ENCODE results near the gene TMEM208. TPM values are rescaled to one million over a fixed set of nuclear protein-coding genes. Genes with fewer than 3 reads are reported as not detected.

TMEM208 gene
- total RNA-seq, 1 donor from 2014 or later = 24.5 TPM

DNA sequence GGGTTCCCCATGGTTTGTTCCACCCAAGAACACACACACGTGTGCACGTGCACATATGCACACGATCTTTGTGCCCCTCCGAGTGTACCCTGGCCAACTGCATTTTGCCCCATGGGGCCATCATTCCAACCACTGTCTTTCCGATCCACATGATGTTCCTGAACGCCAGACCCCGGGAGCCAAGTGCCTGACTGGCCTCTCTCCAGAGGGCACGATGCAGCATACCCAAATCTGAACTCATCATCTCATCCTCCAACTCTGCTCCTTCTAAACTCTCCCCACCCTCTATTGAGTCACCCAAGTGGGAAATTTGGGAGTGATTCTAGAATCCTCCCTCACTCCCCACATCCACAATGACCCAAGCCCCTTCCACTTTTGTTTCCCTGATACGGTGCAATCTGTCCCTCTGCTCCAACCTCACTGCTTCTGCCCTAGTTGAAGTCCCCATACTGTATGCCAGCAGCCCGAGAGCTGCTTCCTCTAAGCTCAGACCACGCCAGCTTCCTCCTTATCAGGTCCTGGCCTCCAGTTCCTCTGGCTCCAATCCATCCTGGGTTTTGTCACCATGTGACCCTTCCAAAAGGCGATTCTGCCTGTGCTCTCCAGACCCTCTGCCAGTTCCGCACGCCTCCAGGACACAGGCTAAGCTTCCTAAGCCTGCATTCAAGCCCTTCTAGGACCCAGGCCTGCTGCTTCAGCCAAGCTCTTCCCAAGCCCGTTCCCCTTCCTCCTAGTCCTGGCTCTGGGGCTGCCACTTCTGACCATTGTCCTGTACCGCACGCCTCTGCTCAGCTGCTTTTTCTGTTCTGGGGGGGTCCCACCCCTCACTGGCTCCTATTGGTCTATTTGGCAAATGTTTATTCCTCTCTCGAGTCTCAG lies 10.1 kb upstream of the TMEM208 start:
- Histone ChIP-seq H3K36me3 (ENCODE audit: control insufficient read depth in 3 of 3, insufficient read depth in 3 of 3, low read length in 3 of 3) (peaks cover 2 to 7% (median 3%) of the 10 kb centered on the region in 3 donors), H3K9me3 (ENCODE audit: control insufficient read depth in 3 of 3, low read length in 3 of 3) (no peaks in the 10 kb centered on the region), H3K27me3 (ENCODE audit: control insufficient read depth in 3 of 3, insufficient read depth in 3 of 3, low read length in 3 of 3) (no peaks in the 10 kb centered on the region), H3K9ac (ENCODE audit: low read depth in 1 of 3, low read length in 3 of 3) (peak overlapping the region in 1 of 3 donors; percentile 9), H3K4me3 (ENCODE audit: low read length in 3 of 3) (peak overlapping the region in 1 of 3 donors; percentile 22), H3K4me1 (ENCODE audit: control insufficient read depth in 3 of 3, insufficient read depth in 3 of 3, low read length in 3 of 3) (peaks cover 26 to 44% (median 36%) of the 10 kb centered on the region in 3 donors), H3K27ac (ENCODE audit: low read depth, low read length) (no peak overlapping the region)

DNA sequence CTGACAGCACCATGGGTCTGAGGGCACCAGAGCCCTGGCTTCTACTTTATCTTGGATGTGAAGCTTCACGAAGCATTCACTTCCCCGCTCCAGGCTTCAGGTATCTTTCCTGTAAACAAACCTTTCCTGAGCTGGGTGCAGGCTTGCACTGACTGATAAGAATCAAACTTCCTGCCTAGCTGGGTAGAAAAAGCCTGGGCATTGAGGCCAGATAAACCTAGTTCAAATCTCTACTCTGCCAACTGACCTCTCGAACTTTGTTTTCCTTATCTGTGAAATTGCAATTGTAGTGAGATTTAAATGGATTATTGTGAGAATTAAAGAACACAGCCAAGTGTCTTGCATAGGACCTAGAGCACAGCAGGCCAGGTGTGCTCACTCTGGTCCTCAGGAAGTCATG lies 2.9 kb upstream of the TMEM208 start:
- H3K4me3 ChIP-seq (ENCODE audit: low read length in 3 of 3) = no peak overlapping the region
- H3K9ac ChIP-seq (ENCODE audit: low read depth in 1 of 3, low read length in 3 of 3) = no peak overlapping the region
- H3K27ac ChIP-seq (ENCODE audit: low read depth, low read length) = no peak overlapping the region
- H3K36me3 ChIP-seq (ENCODE audit: control insufficient read depth in 3 of 3, insufficient read depth in 3 of 3, low read length in 3 of 3) = peaks cover 15 to 25% (median 15%) of the 10 kb centered on the region in 3 donors
- peaks cover 23 to 33% (median 31%) of the 10 kb centered on the region in 3 donors for H3K4me1 ChIP-seq (ENCODE audit: control insufficient read depth in 3 of 3, insufficient read depth in 3 of 3, low read length in 3 of 3)
- no peaks in the 10 kb centered on the region for H3K9me3 ChIP-seq (ENCODE audit: control insufficient read depth in 3 of 3, low read length in 3 of 3)
- no peaks in the 10 kb centered on the region for H3K27me3 ChIP-seq (ENCODE audit: control insufficient read depth in 3 of 3, insufficient read depth in 3 of 3, low read length in 3 of 3)

DNA sequence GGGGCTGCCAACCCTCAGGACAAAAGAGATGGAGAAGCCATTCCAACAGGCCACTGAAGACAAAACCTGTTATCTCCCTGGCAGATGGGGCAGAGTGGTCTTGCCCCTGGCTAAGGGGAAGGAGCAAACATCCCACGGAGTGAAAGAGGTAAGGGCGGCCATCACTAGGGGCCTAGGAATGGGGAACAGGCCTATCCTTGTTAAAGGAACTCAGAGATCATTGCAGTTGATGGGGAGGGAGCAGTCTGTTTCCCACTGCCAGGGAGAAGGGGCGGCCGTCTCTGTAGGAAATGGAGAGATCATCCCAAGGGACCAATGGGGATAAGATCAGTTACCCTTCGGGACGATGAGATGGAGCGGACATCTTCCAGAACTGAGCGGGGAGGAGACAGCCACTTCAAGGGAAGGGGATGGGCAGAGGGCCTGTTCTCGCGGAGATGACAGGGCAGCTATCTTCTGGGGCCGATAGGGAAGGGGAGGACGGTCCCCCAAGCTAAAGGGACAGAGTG lies 581 bp upstream of the TMEM208 start:
- H3K4me3 ChIP-seq (ENCODE audit: low read length in 3 of 3) = peak overlapping the region; percentile 96 to 98 (median 98)
- H3K9me3 ChIP-seq (ENCODE audit: control insufficient read depth in 3 of 3, low read length in 3 of 3) = no peaks in the 10 kb centered on the region
- H3K27me3 ChIP-seq (ENCODE audit: control insufficient read depth in 3 of 3, insufficient read depth in 3 of 3, low read length in 3 of 3) = no peaks in the 10 kb centered on the region
- peak overlapping the region; percentile 89 to 95 (median 93) for H3K9ac ChIP-seq (ENCODE audit: low read depth in 1 of 3, low read length in 3 of 3)
- peak overlapping the region; percentile 81 for H3K27ac ChIP-seq (ENCODE audit: low read depth, low read length)
- peaks cover 25 to 46% (median 39%) of the 10 kb centered on the region in 3 donors for H3K4me1 ChIP-seq (ENCODE audit: control insufficient read depth in 3 of 3, insufficient read depth in 3 of 3, low read length in 3 of 3)
- H3K36me3 ChIP-seq (ENCODE audit: control insufficient read depth in 3 of 3, insufficient read depth in 3 of 3, low read length in 3 of 3) = peaks cover 35 to 46% (median 39%) of the 10 kb centered on the region in 3 donors

DNA sequence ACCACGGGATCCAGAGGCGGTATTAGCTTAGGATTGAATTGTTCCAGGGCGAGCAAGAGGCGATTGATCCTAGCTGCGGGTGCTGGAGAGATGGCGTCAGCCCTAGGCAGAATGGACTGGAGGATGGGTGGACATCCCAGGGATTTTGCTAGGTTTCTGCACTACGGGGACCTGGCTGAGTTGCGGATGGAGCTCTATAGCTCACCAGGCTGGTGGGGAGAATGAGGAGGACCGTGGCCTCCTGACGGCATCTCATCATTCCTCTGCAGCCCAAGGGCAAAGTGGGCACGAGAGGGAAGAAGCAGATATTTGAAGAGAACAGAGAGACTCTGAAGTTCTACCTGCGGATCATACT lies 614 bp downstream of the TMEM208 start:
- Histone ChIP-seq H3K27me3 (ENCODE audit: control insufficient read depth in 3 of 3, insufficient read depth in 3 of 3, low read length in 3 of 3) (no peaks in the 10 kb centered on the region), H3K4me3 (ENCODE audit: low read length in 3 of 3) (peak overlapping the region; percentile 96 to 98 (median 98)), H3K9ac (ENCODE audit: low read depth in 1 of 3, low read length in 3 of 3) (peak overlapping the region; percentile 89 to 95 (median 93)), H3K27ac (ENCODE audit: low read depth, low read length) (peak overlapping the region; percentile 81), H3K4me1 (ENCODE audit: control insufficient read depth in 3 of 3, insufficient read depth in 3 of 3, low read length in 3 of 3) (peaks cover 25 to 48% (median 44%) of the 10 kb centered on the region in 3 donors), H3K9me3 (ENCODE audit: control insufficient read depth in 3 of 3, low read length in 3 of 3) (no peaks in the 10 kb centered on the region), H3K36me3 (ENCODE audit: control insufficient read depth in 3 of 3, insufficient read depth in 3 of 3, low read length in 3 of 3) (peaks cover 42 to 55% (median 48%) of the 10 kb centered on the region in 3 donors)

DNA sequence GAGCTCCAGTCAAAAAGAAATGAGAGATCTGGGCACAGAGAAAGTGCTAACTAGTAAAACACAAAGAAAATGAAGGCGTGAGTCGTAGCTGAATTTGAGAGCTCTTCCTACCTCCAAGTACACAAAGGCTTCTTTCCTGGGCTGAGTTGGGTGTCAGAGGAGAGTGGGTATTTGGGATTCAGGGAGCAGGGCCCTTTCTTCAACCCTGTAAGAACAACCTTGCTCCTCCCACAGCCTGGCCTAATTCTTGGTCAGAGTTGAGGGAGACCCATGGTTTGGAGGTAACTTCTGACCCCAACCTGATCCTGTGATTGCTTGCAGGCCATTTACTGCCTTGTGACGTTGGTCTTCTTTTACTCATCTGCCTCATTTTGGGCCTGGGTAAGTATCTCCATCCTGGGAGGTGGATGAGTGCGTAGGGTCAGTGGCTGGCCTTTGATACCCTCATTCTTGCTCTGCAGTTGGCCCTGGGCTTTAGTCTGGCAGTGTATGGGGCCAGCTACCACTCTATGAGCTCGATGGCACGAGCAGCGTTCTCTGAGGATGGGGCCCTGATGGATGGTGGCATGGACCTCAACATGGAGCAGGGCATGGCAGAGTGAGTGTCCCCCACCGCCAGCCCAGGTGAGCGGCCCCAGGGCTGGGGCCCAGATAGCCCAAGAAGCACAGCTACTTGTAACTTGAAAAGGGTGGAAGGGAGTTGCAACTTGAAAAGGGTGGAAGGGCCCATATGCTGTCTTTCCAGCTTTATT lies 1.3 kb downstream of the TMEM208 start:
- Histone ChIP-seq H3K9ac (ENCODE audit: low read depth in 1 of 3, low read length in 3 of 3) (peak overlapping the region in 2 of 3 donors; percentile 89 to 95), H3K9me3 (ENCODE audit: control insufficient read depth in 3 of 3, low read length in 3 of 3) (no peaks in the 10 kb centered on the region), H3K36me3 (ENCODE audit: control insufficient read depth in 3 of 3, insufficient read depth in 3 of 3, low read length in 3 of 3) (peaks cover 43 to 51% (median 45%) of the 10 kb centered on the region in 3 donors), H3K27ac (ENCODE audit: low read depth, low read length) (no peak overlapping the region), H3K4me1 (ENCODE audit: control insufficient read depth in 3 of 3, insufficient read depth in 3 of 3, low read length in 3 of 3) (peaks cover 25 to 48% (median 41%) of the 10 kb centered on the region in 3 donors), H3K27me3 (ENCODE audit: control insufficient read depth in 3 of 3, insufficient read depth in 3 of 3, low read length in 3 of 3) (no peaks in the 10 kb centered on the region), H3K4me3 (ENCODE audit: low read length in 3 of 3) (peak overlapping the region in 2 of 3 donors; percentile 98)

DNA sequence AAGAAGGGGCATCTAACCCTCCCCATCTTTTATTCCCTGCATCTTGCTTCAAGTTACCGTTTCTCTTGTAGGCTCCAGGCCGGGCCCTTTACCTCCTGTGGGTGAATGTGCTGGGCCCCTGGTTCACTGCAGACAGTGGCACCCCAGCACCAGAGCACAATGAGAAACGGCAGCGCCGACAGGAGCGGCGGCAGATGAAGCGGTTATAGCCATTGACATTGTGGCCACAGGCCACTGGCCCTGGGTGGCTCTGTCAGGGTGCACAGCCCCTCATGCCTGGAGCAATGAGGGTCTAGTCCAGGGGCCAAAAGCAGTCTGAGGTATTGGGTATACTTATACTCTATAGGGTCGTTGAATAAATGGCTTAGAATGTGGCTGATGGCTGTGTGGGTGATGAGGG lies 2.0 kb downstream of the TMEM208 start:
- no peak overlapping the region for H3K9ac ChIP-seq (ENCODE audit: low read depth in 1 of 3, low read length in 3 of 3)
- H3K36me3 ChIP-seq (ENCODE audit: control insufficient read depth in 3 of 3, insufficient read depth in 3 of 3, low read length in 3 of 3) = peaks cover 48 to 51% (median 50%) of the 10 kb centered on the region in 3 donors
- H3K9me3 ChIP-seq (ENCODE audit: control insufficient read depth in 3 of 3, low read length in 3 of 3) = no peaks in the 10 kb centered on the region
- no peak overlapping the region for H3K27ac ChIP-seq (ENCODE audit: low read depth, low read length)
- H3K4me1 ChIP-seq (ENCODE audit: control insufficient read depth in 3 of 3, insufficient read depth in 3 of 3, low read length in 3 of 3) = peaks cover 25 to 48% (median 41%) of the 10 kb centered on the region in 3 donors
- H3K4me3 ChIP-seq (ENCODE audit: low read length in 3 of 3) = no peak overlapping the region
- H3K27me3 ChIP-seq (ENCODE audit: control insufficient read depth in 3 of 3, insufficient read depth in 3 of 3, low read length in 3 of 3) = no peaks in the 10 kb centered on the region

DNA sequence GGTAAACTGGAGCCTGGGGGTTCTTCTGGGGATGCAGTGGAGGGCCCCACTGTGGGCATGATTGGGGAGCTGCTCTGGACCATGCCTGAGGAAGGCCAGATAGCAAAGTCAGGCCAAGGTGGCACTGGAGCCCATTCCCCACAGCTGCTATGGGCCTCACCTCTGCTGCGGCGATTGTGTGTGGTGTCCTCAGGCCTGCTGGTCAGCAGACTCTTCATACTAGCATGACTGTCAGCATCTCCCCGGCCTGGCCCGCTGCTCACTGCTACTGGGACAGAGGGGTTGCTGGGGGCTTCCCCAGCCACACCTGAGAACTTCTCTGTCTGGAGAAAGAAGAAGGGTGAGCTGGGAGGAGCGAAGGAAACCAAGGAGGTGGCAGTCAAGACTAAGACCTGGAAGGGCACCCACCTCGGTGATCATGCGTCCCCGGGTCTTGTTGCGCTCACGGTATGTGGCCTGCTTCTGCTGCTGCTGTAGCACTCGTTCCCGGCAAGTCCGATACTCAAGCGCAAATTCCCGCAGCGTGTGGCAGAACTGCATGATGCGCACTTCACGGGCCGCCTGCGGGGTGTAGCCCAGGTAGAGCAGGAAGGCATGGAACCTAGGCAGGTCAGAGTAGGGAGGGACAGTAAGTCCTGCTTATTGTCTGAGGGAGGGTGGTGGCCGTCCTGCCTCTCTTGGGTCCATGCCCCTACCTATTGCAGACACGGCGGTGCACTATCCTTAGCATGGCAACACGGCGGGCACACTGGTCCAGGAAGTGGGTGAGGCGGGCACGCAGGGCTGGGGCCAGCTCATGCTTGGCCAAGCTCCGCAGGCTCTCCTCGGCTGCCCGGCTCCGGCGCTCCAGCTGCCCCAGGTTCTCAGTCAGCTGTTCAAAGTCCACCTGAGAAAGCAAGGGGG lies 3.2 kb downstream of the TMEM208 start:
- peaks cover 24 to 46% (median 41%) of the 10 kb centered on the region in 3 donors for H3K4me1 ChIP-seq (ENCODE audit: control insufficient read depth in 3 of 3, insufficient read depth in 3 of 3, low read length in 3 of 3)
- no peak overlapping the region for H3K27ac ChIP-seq (ENCODE audit: low read depth, low read length)
- no peak overlapping the region for H3K9ac ChIP-seq (ENCODE audit: low read depth in 1 of 3, low read length in 3 of 3)
- no peak overlapping the region for H3K4me3 ChIP-seq (ENCODE audit: low read length in 3 of 3)
- H3K9me3 ChIP-seq (ENCODE audit: control insufficient read depth in 3 of 3, low read length in 3 of 3) = no peaks in the 10 kb centered on the region
- no peaks in the 10 kb centered on the region for H3K27me3 ChIP-seq (ENCODE audit: control insufficient read depth in 3 of 3, insufficient read depth in 3 of 3, low read length in 3 of 3)
- peaks cover 60 to 64% (median 60%) of the 10 kb centered on the region in 3 donors for H3K36me3 ChIP-seq (ENCODE audit: control insufficient read depth in 3 of 3, insufficient read depth in 3 of 3, low read length in 3 of 3)

DNA sequence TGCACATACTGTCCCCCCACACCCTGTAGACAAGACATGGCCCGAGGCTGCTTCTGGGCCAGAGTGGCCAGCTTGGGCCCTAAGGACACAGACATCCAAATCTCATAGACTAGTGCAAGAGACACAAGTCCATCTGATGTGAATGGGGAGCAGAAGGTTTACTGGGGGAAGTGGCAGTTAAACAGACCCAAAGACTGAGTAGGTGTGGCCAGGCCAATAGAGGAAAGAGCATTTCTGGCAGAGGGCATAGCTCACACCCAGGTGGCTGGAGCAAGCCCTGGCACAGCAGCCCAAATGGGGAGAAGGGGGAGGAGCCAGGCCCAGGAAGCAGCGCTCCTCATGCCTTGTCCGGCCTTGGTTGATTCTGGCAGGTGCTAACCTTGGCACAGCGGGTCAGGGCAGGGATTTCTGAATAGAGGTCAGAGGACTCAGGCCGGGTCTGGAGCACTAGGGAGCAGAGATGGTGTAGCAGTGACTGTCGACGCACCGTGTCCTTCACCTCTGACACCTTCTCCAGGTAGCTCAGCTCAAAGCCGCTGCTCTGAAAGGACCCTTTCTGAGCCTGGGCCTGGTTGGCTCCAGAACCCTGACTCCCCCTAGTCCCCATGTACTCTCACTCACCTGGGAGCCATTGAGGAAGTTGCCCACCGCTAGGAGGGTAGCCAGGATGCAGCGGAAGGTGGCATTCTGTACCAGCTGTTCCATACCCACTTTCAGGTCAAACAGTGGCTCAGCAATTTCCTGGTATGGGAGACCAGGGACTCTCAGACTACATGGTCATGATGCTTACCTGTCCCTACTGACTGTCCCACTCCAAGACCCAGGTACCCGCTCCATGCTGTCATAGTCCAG lies 4.1 kb downstream of the TMEM208 start:
- no peaks in the 10 kb centered on the region for H3K27me3 ChIP-seq (ENCODE audit: control insufficient read depth in 3 of 3, insufficient read depth in 3 of 3, low read length in 3 of 3)
- H3K4me1 ChIP-seq (ENCODE audit: control insufficient read depth in 3 of 3, insufficient read depth in 3 of 3, low read length in 3 of 3) = peaks cover 20 to 38% (median 32%) of the 10 kb centered on the region in 3 donors
- H3K4me3 ChIP-seq (ENCODE audit: low read length in 3 of 3) = no peak overlapping the region
- H3K9me3 ChIP-seq (ENCODE audit: control insufficient read depth in 3 of 3, low read length in 3 of 3) = no peaks in the 10 kb centered on the region
- H3K36me3 ChIP-seq (ENCODE audit: control insufficient read depth in 3 of 3, insufficient read depth in 3 of 3, low read length in 3 of 3) = peaks cover 67 to 72% (median 67%) of the 10 kb centered on the region in 3 donors
- no peak overlapping the region for H3K27ac ChIP-seq (ENCODE audit: low read depth, low read length)
- H3K9ac ChIP-seq (ENCODE audit: low read depth in 1 of 3, low read length in 3 of 3) = peak overlapping the region in 1 of 3 donors; percentile 25
